Activated CD8-positive, alpha-beta memory T cell treated with anti-CD3 and anti-CD28 coated beads, Interleukin-2, amount 10 ng/mL, durations not matched to agents 7 days and 5 days (primary cell): ENCODE data around the gene FAM149A. TPM values are rescaled to one million over a fixed set of nuclear protein-coding genes. Genes with fewer than 3 reads are reported as not detected.
A peak's percentile ranks its signal among the peaks of the same experiment; 100 is the strongest.

Source experiments
- ATAC-seq: fragments of 150-1000 bp; cut with Tn5 transposase; one replicate; pipeline ENCODE4 v1.10.0; 2021; ENCODE audit warnings: moderate library complexity
- CTCF ChIA-PET: fragments of 350-600 bp; sonication (Branson Sonifier 250); formaldehyde crosslinking; loops from one replicate; lab custom pipeline; 2021; ENCODE audit warnings: antibody characterized with exemption; lab: Charles Lee
- DNase-seq: peaks from one replicate; pipeline ENCODE4 v3.0.0-alpha.2; 2020
- H3K27ac Mint-ChIP-seq: one replicate; pipeline ENCODE4 v1.8.0; 2021; ENCODE audit warnings: mild to moderate bottlenecking, mixed read lengths
- H3K27me3 Mint-ChIP-seq: one replicate; pipeline ENCODE4 v1.8.0; 2021; ENCODE audit warnings: mixed read lengths
- H3K36me3 Mint-ChIP-seq: one replicate; pipeline ENCODE4 v1.8.0; 2021; ENCODE audit warnings: mild to moderate bottlenecking, mixed read lengths
- H3K4me1 Mint-ChIP-seq: one replicate; pipeline ENCODE4 v1.8.0; 2021; ENCODE audit warnings: mixed read lengths
- H3K4me3 Mint-ChIP-seq: one replicate; pipeline ENCODE4 v1.8.0; 2021; ENCODE audit warnings: mild to moderate bottlenecking, moderate library complexity, mixed read lengths
- H3K9me3 Mint-ChIP-seq: one replicate; pipeline ENCODE4 v1.8.0; 2022; ENCODE audit warnings: low read depth, mixed read lengths
- total RNA-seq, 2 experiments: library from RNA; stranded (reverse); gene quantifications; one replicate each; pipeline ENCODE4 v1.2.3, GENCODE V29; 2021

The FAM149A gene
- total RNA-seq, 2 experiments from 2014 or later = 1.2 TPM

DNA sequence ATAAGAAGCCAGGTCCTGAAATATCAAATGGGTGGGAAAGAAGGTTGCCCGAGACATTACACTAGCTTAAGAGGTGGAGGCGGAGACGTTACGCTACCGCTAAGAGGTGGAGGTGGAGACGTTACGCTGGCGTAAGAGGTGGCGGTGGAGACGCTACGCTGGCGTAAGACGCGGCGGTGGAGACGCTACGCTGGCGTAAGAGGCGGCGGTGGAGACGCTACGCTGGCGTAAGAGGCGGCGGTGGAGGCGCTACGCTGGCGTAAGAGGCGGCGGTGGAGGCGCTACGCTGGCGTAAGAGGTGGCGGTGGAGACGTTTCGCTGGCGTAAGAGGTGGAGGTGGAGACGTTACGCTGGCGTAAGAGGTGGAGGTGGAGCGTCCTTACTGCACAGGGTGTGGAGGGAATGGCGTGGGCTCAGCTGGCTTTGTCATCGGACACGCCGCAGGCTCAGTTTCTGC, 99.6 kb downstream of the FAM149A start:
- peak overlapping the region; percentile 8 for H3K4me3 Mint-ChIP-seq
- CTCF ChIA-PET = interaction anchor here (1.5 kb wide), 1 partner anchor 13 kb away, joined by 5 read pairs; the partner anchor contains the start of gene CYP4V2

DNA sequence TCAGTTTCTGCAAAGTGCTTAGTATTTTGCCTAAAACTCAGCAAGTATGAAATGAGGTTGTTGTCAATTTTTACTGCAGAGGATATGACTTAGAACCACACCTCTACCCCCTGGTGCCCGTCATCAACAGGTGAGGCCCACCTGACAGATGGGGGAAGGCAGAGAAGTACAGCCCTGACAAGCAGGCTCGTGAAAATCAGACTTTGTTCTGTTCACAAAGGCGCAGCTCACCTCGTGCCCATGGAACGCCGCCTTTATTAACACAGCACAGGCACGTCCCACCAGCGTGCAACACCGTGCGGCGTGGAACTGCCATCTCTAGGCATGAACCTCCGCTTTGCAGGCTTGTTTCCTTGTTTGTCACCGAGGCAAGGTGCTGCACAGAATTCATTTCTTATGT, 100.2 kb downstream of the FAM149A start:
- peaks cover 4% of the 10 kb centered on the region for H3K4me1 Mint-ChIP-seq
- peaks cover 21% of the 10 kb centered on the region for H3K36me3 Mint-ChIP-seq
- no peak for ATAC-seq
- CTCF ChIA-PET = interaction anchor here (1.5 kb wide), 1 partner anchor 13 kb away, joined by 5 read pairs; the partner anchor contains the start of gene CYP4V2
- no peak overlapping the region for H3K27ac Mint-ChIP-seq
- peak overlapping the region; percentile 8 for H3K4me3 Mint-ChIP-seq
- no peaks in the 10 kb centered on the region for H3K27me3 Mint-ChIP-seq
- H3K9me3 Mint-ChIP-seq = peaks cover 6% of the 10 kb centered on the region
- DNase-seq = no peak

More for the DNA sequence above, 99.6 kb downstream of the FAM149A start:
- DNase-seq (no peak), ATAC-seq (peak; percentile 63)
- Mint-ChIP-seq H3K36me3 (peaks cover 15% of the 10 kb centered on the region), H3K4me1 (peaks cover 4% of the 10 kb centered on the region), H3K9me3 (peaks cover 4% of the 10 kb centered on the region), H3K27me3 (no peaks in the 10 kb centered on the region), H3K27ac (no peak overlapping the region)

DNA sequence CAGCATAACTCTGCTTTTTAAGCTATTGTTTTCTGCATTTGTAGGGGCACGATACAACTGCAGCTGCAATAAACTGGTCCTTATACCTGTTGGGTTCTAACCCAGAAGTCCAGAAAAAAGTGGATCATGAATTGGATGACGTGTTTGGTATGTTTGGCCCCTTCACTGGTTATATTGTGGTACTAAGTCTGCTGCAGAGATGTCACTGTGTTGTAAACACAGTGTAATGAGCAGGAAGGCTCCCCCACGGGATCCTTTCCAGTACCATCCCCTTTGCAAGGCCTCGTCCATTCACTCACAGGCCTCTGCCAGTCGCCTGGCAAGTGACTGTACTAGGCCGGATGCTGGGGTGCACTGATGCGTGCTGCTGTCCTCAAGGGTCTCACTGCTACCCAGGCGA, 100.7 kb downstream of the FAM149A start:
- H3K4me3 Mint-ChIP-seq = no peak overlapping the region
- DNase-seq = no peak
- no peaks in the 10 kb centered on the region for H3K27me3 Mint-ChIP-seq
- peaks cover 6% of the 10 kb centered on the region for H3K9me3 Mint-ChIP-seq
- H3K36me3 Mint-ChIP-seq = peaks cover 23% of the 10 kb centered on the region
- no peak overlapping the region for H3K27ac Mint-ChIP-seq
- CTCF ChIA-PET = no interaction called here
- peaks cover 4% of the 10 kb centered on the region for H3K4me1 Mint-ChIP-seq
- no peak for ATAC-seq

DNA sequence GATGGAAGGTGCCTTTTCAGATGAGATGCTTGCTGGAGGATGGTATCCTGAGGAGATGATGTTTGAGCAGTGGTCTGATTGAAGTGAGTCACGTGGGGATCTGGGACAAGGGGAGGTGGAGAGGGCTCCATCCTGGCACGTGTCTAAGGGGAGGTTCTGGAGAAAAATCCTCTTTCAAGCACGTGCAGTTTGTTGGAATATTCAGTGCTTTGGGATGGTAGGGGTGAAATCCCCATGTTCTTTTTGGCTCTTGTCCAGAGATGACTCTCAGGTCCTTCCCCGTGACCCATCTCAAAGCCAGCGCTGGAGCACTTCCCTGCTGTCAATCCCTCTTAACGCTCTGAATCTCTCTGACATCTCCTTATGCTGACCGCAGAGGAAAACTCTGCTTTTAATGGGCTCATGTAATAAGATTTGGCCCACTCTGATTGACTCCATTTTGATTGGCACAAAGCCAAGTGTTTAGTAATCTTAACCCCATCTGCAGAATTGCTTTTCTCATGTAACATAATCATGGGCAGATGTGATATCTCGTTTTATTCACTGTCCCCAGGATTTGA, 112.0 kb downstream of the FAM149A start:
- no peak for ATAC-seq
- no peaks in the 10 kb centered on the region for H3K36me3 Mint-ChIP-seq
- H3K4me3 Mint-ChIP-seq = no peak overlapping the region
- no peaks in the 10 kb centered on the region for H3K4me1 Mint-ChIP-seq
- H3K9me3 Mint-ChIP-seq = no peaks in the 10 kb centered on the region
- H3K27me3 Mint-ChIP-seq = peaks cover 2% of the 10 kb centered on the region
- H3K27ac Mint-ChIP-seq = no peak overlapping the region
- CTCF ChIA-PET = no interaction called here
- DNase-seq = no peak

DNA sequence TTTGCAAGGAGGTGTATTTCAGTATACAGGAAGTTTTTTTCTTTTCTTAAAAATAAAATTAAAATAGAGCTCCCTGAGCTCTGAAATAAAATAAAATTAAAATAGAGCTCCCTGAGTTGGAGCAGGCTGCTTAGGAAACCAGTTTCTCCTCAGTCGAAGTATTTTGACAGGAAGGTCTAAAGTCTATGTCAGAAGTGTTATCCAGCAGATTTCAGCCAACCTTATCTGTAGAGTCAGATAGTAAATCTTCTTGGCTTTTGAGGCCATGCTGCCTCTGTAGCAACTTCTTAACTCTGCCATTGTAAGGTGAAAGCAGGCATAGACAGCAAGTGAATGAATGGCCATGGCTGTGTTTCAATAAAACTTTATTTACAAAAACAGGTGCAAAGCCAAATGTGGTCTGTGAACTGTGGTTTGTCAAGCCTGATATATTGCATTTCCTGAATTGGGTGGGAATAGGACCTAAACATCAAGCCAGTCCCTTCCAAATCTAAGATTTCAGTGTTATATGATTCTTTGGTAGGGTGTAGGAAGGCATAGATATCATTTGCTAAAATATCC, 113.3 kb downstream of the FAM149A start:
- Mint-ChIP-seq H3K4me3 (no peak overlapping the region), H3K36me3 (no peaks in the 10 kb centered on the region), H3K4me1 (no peaks in the 10 kb centered on the region), H3K27ac (no peak overlapping the region), H3K9me3 (no peaks in the 10 kb centered on the region), H3K27me3 (peaks cover 5% of the 10 kb centered on the region)
- DNase-seq (no peak), ATAC-seq (no peak)
- CTCF ChIA-PET = no interaction called here

DNA sequence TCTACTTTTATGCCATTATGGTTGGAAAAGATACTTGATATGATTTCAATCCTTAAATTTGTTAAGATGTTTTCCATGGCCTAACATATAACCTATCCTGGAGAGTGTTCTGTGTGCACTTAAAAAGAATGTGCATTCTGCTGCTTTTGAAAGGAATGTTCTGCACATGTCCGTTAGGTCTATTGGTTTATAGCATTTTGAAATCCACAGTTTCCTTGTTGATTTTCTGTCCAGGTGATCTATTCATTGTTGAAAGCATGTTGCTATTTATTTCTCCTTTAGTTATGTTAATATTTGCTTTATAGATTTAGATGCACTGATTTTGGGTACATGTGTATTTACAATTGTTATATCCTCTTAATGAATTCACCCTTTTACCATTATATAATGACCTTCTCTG, 117.1 kb downstream of the FAM149A start:
- CTCF ChIA-PET = no interaction called here
- ATAC-seq = no peak
- Mint-ChIP-seq H3K36me3 (peaks cover 6% of the 10 kb centered on the region), H3K9me3 (peaks cover 6% of the 10 kb centered on the region), H3K27me3 (peaks cover 3% of the 10 kb centered on the region), H3K4me1 (no peaks in the 10 kb centered on the region), H3K27ac (no peak overlapping the region), H3K4me3 (no peak overlapping the region)
- DNase-seq = no peak

Other genes with a start within 250 kb of the FAM149A start
- gene TLR3, start 35.5 kb upstream of the FAM149A start, total RNA-seq = 1 to 10 TPM; 1.5 to 3.7 TPM
- 10 to 100 TPM; 10.3 to 14.6 TPM for gene CYP4V2, start 86.9 kb downstream of the FAM149A start, total RNA-seq
- under 1 TPM; 0.14 to 0.18 TPM for gene KLKB1, start 122.8 kb downstream of the FAM149A start, total RNA-seq
- gene F11, start 161.5 kb downstream of the FAM149A start, total RNA-seq = not detected